NCI-H128 (cell line): ENCODE measurements around the gene GNAI2.
"Not testable (repeated sequence)": the region's sequence is repeated elsewhere in the genome, so short reads cannot be mapped to it uniquely, and the experiment has no call there.

Source experiments
- DNase-seq: peaks from one replicate; lab custom pipeline; 2025; ENCODE audit not compliant: unreplicated experiment; lab: John Stamatoyannopoulos, UW

GNAI2 gene

GRCh38 chr3:50244813-50245212 lies 8.8 kb downstream of the GNAI2 start:
- DNase-seq: not testable (repeated sequence)

- DNase-seq: no peak
Measured at GRCh38 chr3:50245251-50245745, 9.3 kb downstream of the GNAI2 start.

GRCh38 chr3:50245831-50246516 lies 10.0 kb downstream of the GNAI2 start:
- peak; percentile 76 for DNase-seq

- no peak for DNase-seq
Measured at GRCh38 chr3:50246517-50246954, 10.5 kb downstream of the GNAI2 start.

GRCh38 chr3:50248387-50248786 lies 12.4 kb downstream of the GNAI2 start:
- no peak for DNase-seq

GRCh38 chr3:50249457-50249856 lies 13.5 kb downstream of the GNAI2 start:
- DNase-seq: no peak

GRCh38 chr3:50250514-50250913 lies 14.5 kb downstream of the GNAI2 start:
- DNase-seq: no peak

- DNase-seq: no peak
Measured at GRCh38 chr3:50251220-50251619, 15.2 kb downstream of the GNAI2 start.

GRCh38 chr3:50254577-50255250 lies 18.7 kb downstream of the GNAI2 start:
- no peak for DNase-seq

- DNase-seq: no peak
Measured at GRCh38 chr3:50255251-50255615, 19.2 kb downstream of the GNAI2 start.

- DNase-seq: no peak
Measured at GRCh38 chr3:50256978-50257890, 21.2 kb downstream of the GNAI2 start.

- DNase-seq: no peak
Measured at GRCh38 chr3:50258029-50258680, 22.2 kb downstream of the GNAI2 start.

- DNase-seq: no peak
Measured at GRCh38 chr3:50258979-50259378, 23.0 kb downstream of the GNAI2 start.

GRCh38 chr3:50259432-50260026 lies 23.5 kb downstream of the GNAI2 start:
- no peak for DNase-seq

GRCh38 chr3:50260027-50260941 lies 24.3 kb downstream of the GNAI2 start:
- no peak for DNase-seq

GRCh38 chr3:50260942-50261441 lies 25.0 kb downstream of the GNAI2 start:
- no peak for DNase-seq

GRCh38 chr3:50261505-50261904 lies 25.5 kb downstream of the GNAI2 start:
- DNase-seq: no peak

GRCh38 chr3:50262200-50262599 lies 26.2 kb downstream of the GNAI2 start:
- not testable (repeated sequence) for DNase-seq

- DNase-seq: no peak
Measured at GRCh38 chr3:50262778-50263177, 26.8 kb downstream of the GNAI2 start.
